Activated CD4-positive, alpha-beta T cell treated with anti-CD3 and anti-CD28 coated beads, Interleukin-2, amount 50 U/mL, for 4 hours (primary cell): ENCODE measurements around the gene LMLN.
"Not testable (repeated sequence)": the region's sequence is repeated elsewhere in the genome, so short reads cannot be mapped to it uniquely, and the experiment has no call there.

Experiments used
- DNase-seq, 2 experiments: peaks; one replicate each; pipeline ENCODE4 v3.0.0-alpha.2; 2020

Gene LMLN

GRCh38 chr3:198027799-198028390 lies 67.9 kb downstream of the LMLN start:
- DNase-seq = no peak

- no peak for DNase-seq
Measured at GRCh38 chr3:198028718-198029117, 68.7 kb downstream of the LMLN start.

GRCh38 chr3:198030125-198030524 lies 70.1 kb downstream of the LMLN start:
- DNase-seq = no peak

GRCh38 chr3:198030726-198031125 lies 70.7 kb downstream of the LMLN start:
- no peak for DNase-seq

- no peak for DNase-seq
Measured at GRCh38 chr3:198032039-198032936, 72.3 kb downstream of the LMLN start.

GRCh38 chr3:198043119-198043518 lies 83.1 kb downstream of the LMLN start:
- no peak for DNase-seq

- DNase-seq = no peak
Measured at GRCh38 chr3:198046120-198046857, 86.3 kb downstream of the LMLN start.

- no peak for DNase-seq
Measured at GRCh38 chr3:198048445-198048844, 88.4 kb downstream of the LMLN start.

- DNase-seq = no peak
Measured at GRCh38 chr3:198051836-198052235, 91.8 kb downstream of the LMLN start.

GRCh38 chr3:198053462-198053861 lies 93.4 kb downstream of the LMLN start:
- DNase-seq = not testable (repeated sequence)

- no peak for DNase-seq
Measured at GRCh38 chr3:198061119-198062067, 101.4 kb downstream of the LMLN start.

GRCh38 chr3:198062068-198062465 lies 102.0 kb downstream of the LMLN start:
- DNase-seq = no peak

- DNase-seq = no peak
Measured at GRCh38 chr3:198064420-198064819, 104.4 kb downstream of the LMLN start.

GRCh38 chr3:198065897-198066296 lies 105.9 kb downstream of the LMLN start:
- no peak for DNase-seq

- DNase-seq = no peak
Measured at GRCh38 chr3:198067416-198067815, 107.4 kb downstream of the LMLN start.

- DNase-seq = no peak
Measured at GRCh38 chr3:198070871-198071270, 110.9 kb downstream of the LMLN start.

GRCh38 chr3:198071602-198072287 lies 111.7 kb downstream of the LMLN start:
- DNase-seq = peak; percentile 14 to 18

- DNase-seq = no peak
Measured at GRCh38 chr3:198076722-198077308, 116.8 kb downstream of the LMLN start.

- DNase-seq = peak; percentile 30 to 38
Measured at GRCh38 chr3:198079771-198080520, 119.9 kb downstream of the LMLN start.

- peak; percentile 58 to 60 for DNase-seq
Measured at GRCh38 chr3:198080521-198081384, 120.7 kb downstream of the LMLN start.
